K562 (cell line): ENCODE data around the gene DBH. TPM values are rescaled to one million over a fixed set of nuclear protein-coding genes. Genes with fewer than 3 reads are reported as not detected.

Experiments used
- ATAC-seq: fragments of 200-7000 bp; cut with Tn5 transposase; 3 replicates; pipeline ENCODE4 v1.9.1; 2020; ENCODE audit warnings: moderate library complexity
- BruUV-seq: library from RNA; stranded (reverse); fragments of 400-500 nt; replicated peaks from 2 replicates; lab custom pipeline; 2021; lab: Mats Ljungman, UMichigan
- CTCF ChIA-PET: fragments of 300-600 bp; formaldehyde crosslinking; extraction: SDS; loops from one replicate; lab custom pipeline; 2021; ENCODE audit warnings: low intra/inter-chr PET ratio; lab: Yijun Ruan, JAX
- POLR2A ChIA-PET: fragments of 300-600, 350-650 bp; sonication (Branson Sonifier 250); formaldehyde crosslinking; extraction: SDS; loops from one replicate; lab custom pipeline; 2021; ENCODE audit warnings: antibody characterized with exemption, inconsistent platforms; lab: Yijun Ruan, JAX
- DNase-seq, 4 experiments: peaks; one replicate each; pipeline versions ENCODE4 v3.0.0 to v3.0.0-alpha.2; 2011 to 2018; ENCODE audit warnings: low spot score in 3 of 4, mixed read lengths in 3 of 4; ENCODE audit errors: extremely low read depth in 1 of 4
- FAIRE-seq: peaks from 2 replicates; lab custom pipeline; 2011; peaks lifted over from hg19 to GRCh38; lab: Jason Lieb, UNC
- H2AFZ ChIP-seq: 2 replicates; pipeline ENCODE4 v1.6.0; 2011; ENCODE audit warnings: low read depth, low read length, control low read depth, inconsistent platforms
- H3K27ac ChIP-seq: fragments of 200-600 bp; 3 replicates; pipeline ENCODE4 v1.8.0; 2011; ENCODE audit warnings: low read depth, mild to moderate bottlenecking, control low read depth, inconsistent platforms, low read length, moderate library complexity, mixed read lengths; ENCODE audit errors: extremely low read depth
- H3K27me3 ChIP-seq, 2 experiments: fragments of 300-600 bp in 1 of 2; 2 replicates in 1 of 2; 3 replicates in 1 of 2; pipeline versions ENCODE4 v1.6.0 to v1.8.0; 2011; ENCODE audit warnings: inconsistent platforms in 2 of 2, low read length in 2 of 2, mild to moderate bottlenecking in 1 of 2, mixed read lengths in 1 of 2, moderate library complexity in 1 of 2; ENCODE audit not compliant: control insufficient read depth in 2 of 2, insufficient read depth in 2 of 2
- H3K36me3 ChIP-seq: fragments of 300-600 bp; 3 replicates; pipeline ENCODE4 v1.8.0; 2011; ENCODE audit warnings: mild to moderate bottlenecking, low read length, inconsistent platforms; ENCODE audit not compliant: control insufficient read depth, insufficient read depth
- H3K4me1 ChIP-seq, 2 experiments: fragments of 200-600 bp in 1 of 2; replicated peaks in 1 of 2; 2 replicates in 1 of 2; 3 replicates in 1 of 2; pipeline versions ENCODE4 v1.5.1 to v1.8.0; 2011; ENCODE audit warnings: inconsistent platforms in 2 of 2, low read length in 2 of 2, mild to moderate bottlenecking in 1 of 2, mixed read lengths in 1 of 2, moderate library complexity in 1 of 2; ENCODE audit not compliant: control insufficient read depth in 2 of 2, insufficient read depth in 2 of 2
- H3K4me2 ChIP-seq: 2 replicates; pipeline ENCODE4 v1.6.1; 2011; ENCODE audit warnings: low read length, control low read depth, inconsistent platforms, mixed read lengths; ENCODE audit not compliant: insufficient read depth
- H3K4me3 ChIP-seq: fragments of 200-600 bp; sonication (generic), shearing (Covaris generic); 2 replicates; pipeline ENCODE4 v1.5.1; 2016; ENCODE audit warnings: control low read depth, inconsistent platforms
- H3K79me2 ChIP-seq: fragments of 200-600 bp; 3 replicates; pipeline ENCODE4 v1.8.0; 2011; ENCODE audit warnings: low read length, inconsistent platforms; ENCODE audit not compliant: control insufficient read depth, insufficient read depth
- H3K9ac ChIP-seq, 2 experiments: 2 replicates each; pipeline versions ENCODE4 v1.6.0 to v1.6.1; 2011; ENCODE audit warnings: low read depth in 2 of 2, low read length in 2 of 2, control low read depth in 1 of 2, inconsistent platforms in 1 of 2, mild to moderate bottlenecking in 1 of 2, mixed read lengths in 1 of 2; ENCODE audit not compliant: insufficient read depth in 1 of 2
- H3K9me1 ChIP-seq: one replicate; pipeline ENCODE4 v1.6.0; 2011; ENCODE audit warnings: inconsistent platforms, mild to moderate bottlenecking, low read length, moderate library complexity; ENCODE audit not compliant: control insufficient read depth, insufficient read depth
- H3K9me3 ChIP-seq: replicated peaks from 2 replicates; pipeline ENCODE4 v1.5.1; 2011; ENCODE audit warnings: low read depth, low read length, inconsistent platforms; ENCODE audit not compliant: control insufficient read depth, insufficient read depth
- H4K20me1 ChIP-seq: replicated peaks from 2 replicates; pipeline ENCODE4 v1.6.1; 2011; ENCODE audit warnings: low read length, inconsistent platforms, mixed read lengths; ENCODE audit not compliant: control insufficient read depth, insufficient read depth
- CBX5 ChIP-seq: IDR thresholded peaks from 2 replicates; pipeline ENCODE4 v1.6.1; 2014; ENCODE audit warnings: low read depth, borderline replicate concordance
- ELF4 ChIP-seq: fragments of 450-650 bp; formaldehyde crosslinking; IDR thresholded peaks from 2 replicates; pipeline ENCODE4 v1.4.0; 2022; ENCODE audit warnings: missing genetic modification characterization
- ETV6 ChIP-seq, 3 experiments: fragments of 150-350 bp in 1 of 3; sonication (generic) in 1 of 3; formaldehyde crosslinking in 1 of 3; IDR thresholded peaks; 2 replicates each; pipeline versions ENCODE4 v1.6.1 to v1.8.0; 2014 to 2022; ENCODE audit warnings: borderline replicate concordance in 2 of 3, low read depth in 2 of 3, antibody characterized with exemption in 1 of 3, low read length in 1 of 3, mild to moderate bottlenecking in 1 of 3, missing genetic modification reagents in 1 of 3
- FIP1L1 ChIP-seq: fragments of 200-400 bp; formaldehyde crosslinking; IDR thresholded peaks from 2 replicates; pipeline ENCODE4 v1.6.1; 2018; ENCODE audit warnings: mild to moderate bottlenecking, low read depth, low read length; ENCODE audit not compliant: poor library complexity, severe bottlenecking
- HMGN3 ChIP-seq: IDR thresholded peaks from 2 replicates; pipeline ENCODE4 v1.6.1; 2011; ENCODE audit warnings: borderline replicate concordance, low read depth, mild to moderate bottlenecking, mixed read lengths, low read length; ENCODE audit not compliant: insufficient read length; ENCODE audit errors: extremely low read depth
- KDM1A ChIP-seq, 2 experiments: fragments of 450-650 bp; IDR thresholded peaks; 2 replicates each; pipeline ENCODE4 v1.6.1; 2016; ENCODE audit warnings: mild to moderate bottlenecking in 2 of 2
- NCOA6 ChIP-seq: fragments of 450-650 bp; IDR thresholded peaks from 2 replicates; pipeline ENCODE4 v1.6.1; 2017; ENCODE audit warnings: mild to moderate bottlenecking
- SMARCA5 ChIP-seq: fragments of 450-650 bp; IDR thresholded peaks from 2 replicates; pipeline ENCODE4 v1.6.1; 2016
- YBX1 ChIP-seq: fragments of 450-650 bp; IDR thresholded peaks from 2 replicates; pipeline ENCODE4 v1.7.1; 2016; ENCODE audit warnings: mild to moderate bottlenecking
- ZNF830 ChIP-seq: fragments of 250-450 bp; sonication (Bioruptor Pico); IDR thresholded peaks from 2 replicates; pipeline ENCODE4 v1.5.0; 2021; ENCODE audit warnings: mild to moderate bottlenecking
- WGBS: fragments of 100-300 bp; shearing (Covaris generic); methylation state at CpG from one replicate; pipeline ENCODE4 v1.1.6; 2016; ENCODE audit warnings: low coverage, mixed read lengths; ENCODE audit not compliant: insufficient coverage; ENCODE audit errors: missing lambda C conversion rate; 5-methylcytosine and 5-hydroxymethylcytosine counted together
- in situ Hi-C: fragments of 300-500 bp; cut with MboI; formaldehyde crosslinking; loops from 4 replicates; pipeline ENCODE4 v1.15.0; 2018; ENCODE audit warnings: inconsistent platforms, mixed read lengths
- intact Hi-C: fragments of 100-400 bp; cut with micrococcal nuclease; formaldehyde crosslinking; loops from 2 replicates; pipeline ENCODE4 v1.14.2; 2022
- polyA plus RNA-seq, 8 experiments: library from polyadenylated mRNA; depleted of rRNA in 4 of 8; stranded (reverse) in 5 of 8; unstranded in 3 of 8; fragments of >200 nt; fragmentation: Nextera tagmentation in 2 of 8; fragmentation: Illumina TruSeq in 1 of 8; extraction: Ambion mirVana in 2 of 8; extraction: Trizol in 1 of 8; gene quantifications; 2 replicates each; pipeline versions ENCODE4 v1.2.1 to v1.2.3, GENCODE V29; 2011 to 2014; ENCODE audit warnings: inconsistent platforms in 1 of 8, missing spikeins in 1 of 8
- total RNA-seq, 7 experiments: library from RNA; depleted of rRNA in 6 of 7; stranded (reverse); fragments of >200 nt in 6 of 7; fragmentation: Illumina TruSeq in 2 of 7; extraction: Trizol in 2 of 7; gene quantifications; 2 replicates each; pipeline versions ENCODE4 v1.2.1 to v1.2.3, GENCODE V29; 2011 to 2021; ENCODE audit warnings: low replicate concordance in 1 of 7
- TF ChIP-seq, protein P1 (sequence below): fragments of 200-400 bp; formaldehyde crosslinking; IDR thresholded peaks from 2 replicates; pipeline ENCODE4 v1.6.1; 2017; ENCODE audit warnings: mild to moderate bottlenecking, low read depth, low read length, moderate library complexity

Gene DBH
- total and polyA plus RNA-seq, 9 of the 15 experiments (the other 6 are each of a cell fraction or from before 2014, with no cell fraction given), result not detected

DNA sequence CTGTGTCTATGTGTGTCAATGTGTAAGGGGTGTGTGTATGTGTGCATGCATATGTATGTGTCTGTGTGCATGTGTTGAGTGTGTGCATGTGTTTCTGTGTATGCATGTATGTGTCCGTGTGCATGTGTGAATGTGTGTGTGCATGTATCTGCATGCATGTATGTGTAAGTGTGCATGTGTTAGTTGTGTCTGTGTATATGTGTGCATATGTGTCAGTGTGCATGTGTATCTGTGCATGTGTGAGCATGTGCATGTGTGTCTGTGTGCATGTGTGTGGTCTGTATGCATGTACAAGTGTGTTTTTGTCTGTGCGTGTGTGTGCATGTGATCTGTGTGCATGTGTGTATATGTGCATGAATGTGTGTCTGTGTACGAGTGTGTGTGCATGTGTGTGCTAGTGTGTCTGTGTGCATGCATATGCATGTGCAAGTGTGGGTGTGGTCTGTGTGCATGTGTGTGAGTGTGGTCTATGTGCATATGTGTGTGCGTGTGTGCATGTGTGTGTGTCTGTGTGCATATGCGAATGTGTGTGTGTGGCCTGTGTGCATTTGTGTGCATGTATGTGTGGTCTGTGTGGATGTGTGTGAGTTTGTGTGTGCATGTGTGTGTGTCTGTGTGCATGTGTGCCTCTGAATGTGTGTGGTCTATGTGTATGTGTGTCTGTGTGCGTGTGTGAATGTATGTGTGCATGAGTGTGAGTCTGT lies 36.5 kb upstream of the DBH start:
- no peaks in the 10 kb centered on the region for H3K4me1 ChIP-seq
- no peaks in the 10 kb centered on the region for H3K79me2 ChIP-seq
- DNase-seq, result no peak
- H3K36me3 ChIP-seq, result no peaks in the 10 kb centered on the region
- no peak overlapping the region for H3K4me3 ChIP-seq
- no peak overlapping the region for H3K9ac ChIP-seq
- POLR2A ChIA-PET, result interaction anchor here (0.5 kb wide), 1 partner anchor 1345 kb away, joined by 3 read pairs; no protein-coding TSS in a partner anchor
- no peaks in the 10 kb centered on the region for H3K9me1 ChIP-seq
- TF ChIP-seq HMGN3 (no peak), KDM1A (IDR thresholded peaks at IDR 0.05) (peak in 1 of 2 experiments; percentile 44; a peak in 1 of 4 replicates)
- TF ChIP-seq, all 486 proteins: peak for 1
- Histone ChIP-seq H2AFZ (no peak overlapping the region), H3K27ac (no peak overlapping the region), H3K4me2 (no peak overlapping the region), H4K20me1 (0 out of 2 replicates have a peak, but pooled peaks cover under 1% of the 10 kb centered on the region), H3K9me3 (no peaks in the 10 kb centered on the region; the same call in 1 of the 2 replicates), H3K27me3 (peaks cover 6 to 22% of the 10 kb centered on the region in 2 experiments; a peak in 4 of 5 replicates)
- in situ Hi-C loops, result no loop called here
- WGBS, result 13% methylated on average over 6 of the region's 6 CpGs
- no TSS peak for BruUV-seq
- no peak for ATAC-seq
- FAIRE-seq, result no peak
- intact Hi-C loops, result no loop called here
- CTCF ChIA-PET, result no interaction called here

GRCh38 chr9:133600739-133601138 lies 35.4 kb upstream of the DBH start:
- ATAC-seq (no peak), DNase-seq (no peak), FAIRE-seq (no peak)
- 0 out of 5 replicates have a peak, but pooled peaks cover 0 to 3% of the 10 kb centered on the region in 2 experiments for H3K4me1 ChIP-seq
- H3K4me3 ChIP-seq, result no peak overlapping the region
- H3K4me2 ChIP-seq, result no peak overlapping the region
- H3K9me1 ChIP-seq, result no peaks in the 10 kb centered on the region
- H3K9me3 ChIP-seq, result no peaks in the 10 kb centered on the region; the same call in 1 of the 2 replicates
- intact Hi-C loops (no loop called here), in situ Hi-C loops (no loop called here)
- POLR2A ChIA-PET, result interaction anchor here (0.6 kb wide), 1 partner anchor 23 kb away, joined by 3 read pairs; no protein-coding TSS in a partner anchor
- no peak overlapping the region for H2AFZ ChIP-seq
- WGBS, result under 1% methylated on average over 7 of the region's 7 CpGs
- CTCF ChIA-PET, result no interaction called here
- BruUV-seq, result no TSS peak
- H3K27ac ChIP-seq, result no peak overlapping the region
- H3K79me2 ChIP-seq, result no peaks in the 10 kb centered on the region
- peaks cover 9 to 33% of the 10 kb centered on the region in 2 experiments; a peak in 4 of 5 replicates for H3K27me3 ChIP-seq
- no peak overlapping the region for H3K9ac ChIP-seq
- H4K20me1 ChIP-seq, result peaks cover 6% of the 10 kb centered on the region; the same call in 1 of the 2 replicates
- H3K36me3 ChIP-seq, result no peaks in the 10 kb centered on the region
- TF ChIP-seq ETV6 (IDR thresholded peaks at IDR 0.05; ENCODE audit: borderline replicate concordance in 1 of 2, low read depth in 2 of 2, low read length in 1 of 2) (no peak), ETV6 (CRISPR knock-in tag; IDR thresholded peaks at IDR 0.05; ENCODE audit: borderline replicate concordance) (no peak), FIP1L1 (no peak), ELF4 (CRISPR knock-in tag) (no peak), HMGN3 (no peak), CBX5 (no peak), SMARCA5 (no peak), NCOA6 (no peak), YBX1 (no peak), ZNF830 (CRISPR knock-in tag) (no peak)
- TF ChIP-seq, protein P1, sequence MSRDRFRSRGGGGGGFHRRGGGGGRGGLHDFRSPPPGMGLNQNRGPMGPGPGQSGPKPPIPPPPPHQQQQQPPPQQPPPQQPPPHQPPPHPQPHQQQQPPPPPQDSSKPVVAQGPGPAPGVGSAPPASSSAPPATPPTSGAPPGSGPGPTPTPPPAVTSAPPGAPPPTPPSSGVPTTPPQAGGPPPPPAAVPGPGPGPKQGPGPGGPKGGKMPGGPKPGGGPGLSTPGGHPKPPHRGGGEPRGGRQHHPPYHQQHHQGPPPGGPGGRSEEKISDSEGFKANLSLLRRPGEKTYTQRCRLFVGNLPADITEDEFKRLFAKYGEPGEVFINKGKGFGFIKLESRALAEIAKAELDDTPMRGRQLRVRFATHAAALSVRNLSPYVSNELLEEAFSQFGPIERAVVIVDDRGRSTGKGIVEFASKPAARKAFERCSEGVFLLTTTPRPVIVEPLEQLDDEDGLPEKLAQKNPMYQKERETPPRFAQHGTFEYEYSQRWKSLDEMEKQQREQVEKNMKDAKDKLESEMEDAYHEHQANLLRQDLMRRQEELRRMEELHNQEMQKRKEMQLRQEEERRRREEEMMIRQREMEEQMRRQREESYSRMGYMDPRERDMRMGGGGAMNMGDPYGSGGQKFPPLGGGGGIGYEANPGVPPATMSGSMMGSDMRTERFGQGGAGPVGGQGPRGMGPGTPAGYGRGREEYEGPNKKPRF, result no peak
